ENCODE results near the gene SH3TC1.

The SH3TC1 gene

GRCh38 chr4:8290701-8290970 lies 91.5 kb downstream of the SH3TC1 start:
- Histone ChIP-seq H3K9ac (ENCODE audit: low read depth, low read length, poor library complexity, severe bottlenecking) (no peak overlapping the region), H3K27me3 (ENCODE audit: insufficient read depth, low read length, poor library complexity, severe bottlenecking) (no peaks in the 10 kb centered on the region), H4K20me1 (ENCODE audit: insufficient read depth, low read length, poor library complexity, severe bottlenecking) (no peaks in the 10 kb centered on the region), H3K9me2 (replicated peaks; ENCODE audit: low read depth, low read length) (no peaks in the 10 kb centered on the region), H3K79me2 (ENCODE audit: insufficient read depth, low read length) (no peaks in the 10 kb centered on the region), H3K4me3 (ENCODE audit: low read length, poor library complexity, severe bottlenecking) (no peak overlapping the region), H3F3A (ENCODE audit: low read depth) (no peaks in the 10 kb centered on the region), H2AFZ (ENCODE audit: low read length) (no peak overlapping the region), H3K4me2 (ENCODE audit: low read depth, low read length, poor library complexity, severe bottlenecking) (no peak overlapping the region), H3K36me3 (ENCODE audit: insufficient read depth, low read length) (no peaks in the 10 kb centered on the region), H3K4me1 (ENCODE audit: insufficient read depth, low read length, poor library complexity, severe bottlenecking) (no peaks in the 10 kb centered on the region), H3K9me3 (ENCODE audit: insufficient read depth, low read depth, low read length) (peaks cover 4% of the 10 kb centered on the region; the same call in 1 of the 2 replicates)
- TF ChIP-seq CTCF (conservative IDR thresholded peaks at IDR 0.05; ENCODE audit: low read length), result no peak
- no peak for TF ChIP-seq EZH2phosphoT487 (IDR thresholded peaks at IDR 0.05; ENCODE audit: borderline replicate concordance)
